Measurements from ENCODE around the gene PROSER3.
"Not testable (repeated sequence)": the region's sequence is repeated elsewhere in the genome, so short reads cannot be mapped to it uniquely, and the experiment has no call there.

The PROSER3 gene

DNA sequence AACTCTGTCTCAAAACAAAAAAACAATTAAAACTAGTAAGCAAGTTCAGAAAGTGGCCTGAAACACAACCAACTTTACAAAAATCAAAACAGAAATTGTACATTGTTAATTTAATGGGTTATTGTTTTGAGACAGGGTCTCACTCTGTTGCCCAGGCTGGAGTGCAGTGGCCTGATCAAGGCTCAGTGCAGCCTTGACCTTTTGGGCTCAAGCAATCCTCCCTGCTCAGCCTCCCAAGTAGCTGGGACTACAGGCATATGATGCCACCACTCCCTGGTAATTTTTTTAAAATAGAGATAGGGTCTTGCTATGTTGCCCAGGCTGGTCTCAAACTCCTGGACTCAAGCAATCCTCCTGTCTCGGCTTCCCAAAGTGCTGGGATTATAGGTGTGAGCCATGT, 37.6 kb downstream of the PROSER3 start:
- not testable (repeated sequence) for DNase-seq

DNA sequence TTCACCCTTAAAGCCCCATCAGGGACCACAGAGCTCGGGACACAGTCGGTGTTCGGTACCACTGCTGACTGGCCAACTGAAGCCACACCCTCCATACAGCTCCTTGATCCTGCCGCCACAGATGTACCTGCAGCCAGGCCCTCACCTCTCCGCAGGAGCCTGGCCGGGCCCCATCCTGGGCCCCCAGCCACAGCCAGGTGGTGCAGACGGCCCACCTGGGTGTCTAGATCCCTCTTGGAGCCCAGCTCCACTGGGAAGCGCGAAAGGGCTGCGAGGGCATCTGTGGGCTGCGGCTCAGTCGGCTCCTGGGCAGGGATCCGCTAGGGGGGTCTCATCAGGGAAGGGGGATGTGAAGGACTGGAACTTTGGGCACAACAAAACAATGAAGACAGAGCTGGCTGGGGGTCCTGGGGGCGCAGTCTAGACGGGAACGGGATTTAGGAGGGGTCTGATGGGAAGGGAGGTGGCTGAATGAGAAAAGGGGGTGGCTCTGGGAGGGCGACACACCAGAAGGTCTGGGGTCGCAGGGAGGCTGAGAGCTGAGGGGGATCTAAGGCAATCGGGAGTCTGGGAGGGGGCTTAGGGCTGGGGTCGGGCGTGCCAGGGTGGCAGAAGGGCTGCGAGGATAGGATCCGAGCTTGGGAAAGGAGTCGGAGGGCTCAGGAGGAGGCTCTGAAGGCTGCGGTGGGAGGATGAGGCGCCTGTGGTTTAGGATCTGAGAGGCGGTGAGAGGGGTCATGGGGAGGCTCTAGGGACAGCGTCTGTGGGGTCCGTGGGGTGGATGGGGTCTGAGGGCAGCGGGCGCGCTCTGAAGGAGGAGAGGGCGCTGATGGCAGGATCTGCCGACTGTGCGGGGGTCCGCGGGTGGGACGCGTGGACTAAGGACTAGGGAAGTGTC, 38.9 kb downstream of the PROSER3 start:
- no peak for DNase-seq

DNA sequence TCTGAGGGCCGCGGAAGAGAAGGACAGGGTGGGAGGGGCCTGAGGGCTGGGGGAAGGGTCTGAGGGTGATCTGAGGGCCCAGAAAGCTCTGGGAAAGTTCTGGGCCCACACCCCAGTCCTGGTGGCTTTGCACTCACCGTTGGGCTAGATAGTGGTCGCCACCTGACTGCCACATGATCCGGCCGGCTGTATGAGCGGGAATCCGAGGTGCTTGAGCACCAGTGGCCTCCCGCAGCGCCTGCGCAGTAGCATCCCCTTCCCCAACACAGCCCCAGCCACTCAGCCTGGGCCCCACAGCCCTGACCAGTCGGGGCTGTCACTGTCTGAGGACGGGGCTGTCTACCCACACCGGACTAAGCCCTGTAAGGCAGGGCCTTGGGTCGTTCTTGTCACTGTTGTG, 39.7 kb downstream of the PROSER3 start:
- no peak for DNase-seq

DNA sequence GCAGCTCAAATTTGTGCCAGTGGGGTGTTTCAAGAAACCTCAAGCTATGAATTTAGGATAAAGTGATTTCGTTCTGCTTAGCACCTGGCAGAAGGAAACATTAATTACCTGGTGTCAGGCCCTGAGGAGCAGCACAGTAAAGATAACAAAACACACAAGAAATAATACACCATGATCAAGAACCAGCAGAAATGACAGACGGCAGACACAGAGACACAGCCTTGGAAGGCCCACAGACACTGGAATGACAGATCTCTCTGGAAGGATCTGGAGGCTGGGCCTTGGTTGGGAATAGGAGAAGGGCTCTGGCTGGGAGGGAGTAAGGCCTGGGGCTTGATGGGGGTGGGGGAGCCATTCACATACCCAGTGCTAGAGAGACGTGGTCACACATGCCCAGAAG, 43.9 kb downstream of the PROSER3 start:
- DNase-seq: no peak

- DNase-seq: no peak
These were observed 47.6 kb downstream of the PROSER3 start for GRCh38 chr19:35805526-35806102.

DNA sequence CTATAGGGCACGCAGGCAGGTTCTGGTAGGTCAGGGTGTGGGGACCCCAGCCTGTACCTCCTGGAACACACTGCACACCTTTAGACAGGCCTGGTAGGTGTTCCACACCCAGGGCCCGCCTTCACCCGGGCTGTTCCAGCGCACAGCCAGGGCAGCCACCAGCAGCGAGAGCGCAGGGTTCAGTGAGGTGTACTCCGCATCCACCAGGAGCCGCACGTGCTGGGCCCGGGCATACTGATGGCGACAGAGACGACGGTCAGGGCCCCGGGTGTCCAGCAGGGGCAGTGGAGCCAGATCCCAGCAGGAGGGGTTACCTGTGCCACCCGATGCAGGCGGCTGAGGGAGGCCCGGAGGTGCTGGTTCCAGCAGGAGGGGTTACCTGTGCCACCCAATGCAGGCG, 48.6 kb downstream of the PROSER3 start:
- no peak for DNase-seq

DNA sequence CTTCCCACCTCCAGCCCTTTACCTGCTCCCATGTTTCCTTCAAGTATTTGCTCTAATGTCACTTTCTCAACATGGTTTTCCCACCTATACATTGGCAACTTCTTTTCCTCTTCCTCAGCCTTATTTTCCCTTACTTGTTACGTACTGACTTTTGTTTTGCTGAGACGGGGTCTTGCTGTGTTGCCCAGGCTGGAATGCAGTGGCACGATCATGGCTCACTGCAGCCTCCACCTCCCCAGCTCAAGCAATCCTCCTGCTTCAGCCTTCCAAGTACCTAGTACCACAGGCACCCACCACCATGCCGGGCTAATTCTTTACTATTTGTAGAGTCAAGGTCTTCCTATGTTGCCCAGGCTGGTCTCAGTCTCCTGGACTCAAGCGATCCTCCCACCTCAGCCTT, 49.7 kb downstream of the PROSER3 start:
- DNase-seq: no peak

DNA sequence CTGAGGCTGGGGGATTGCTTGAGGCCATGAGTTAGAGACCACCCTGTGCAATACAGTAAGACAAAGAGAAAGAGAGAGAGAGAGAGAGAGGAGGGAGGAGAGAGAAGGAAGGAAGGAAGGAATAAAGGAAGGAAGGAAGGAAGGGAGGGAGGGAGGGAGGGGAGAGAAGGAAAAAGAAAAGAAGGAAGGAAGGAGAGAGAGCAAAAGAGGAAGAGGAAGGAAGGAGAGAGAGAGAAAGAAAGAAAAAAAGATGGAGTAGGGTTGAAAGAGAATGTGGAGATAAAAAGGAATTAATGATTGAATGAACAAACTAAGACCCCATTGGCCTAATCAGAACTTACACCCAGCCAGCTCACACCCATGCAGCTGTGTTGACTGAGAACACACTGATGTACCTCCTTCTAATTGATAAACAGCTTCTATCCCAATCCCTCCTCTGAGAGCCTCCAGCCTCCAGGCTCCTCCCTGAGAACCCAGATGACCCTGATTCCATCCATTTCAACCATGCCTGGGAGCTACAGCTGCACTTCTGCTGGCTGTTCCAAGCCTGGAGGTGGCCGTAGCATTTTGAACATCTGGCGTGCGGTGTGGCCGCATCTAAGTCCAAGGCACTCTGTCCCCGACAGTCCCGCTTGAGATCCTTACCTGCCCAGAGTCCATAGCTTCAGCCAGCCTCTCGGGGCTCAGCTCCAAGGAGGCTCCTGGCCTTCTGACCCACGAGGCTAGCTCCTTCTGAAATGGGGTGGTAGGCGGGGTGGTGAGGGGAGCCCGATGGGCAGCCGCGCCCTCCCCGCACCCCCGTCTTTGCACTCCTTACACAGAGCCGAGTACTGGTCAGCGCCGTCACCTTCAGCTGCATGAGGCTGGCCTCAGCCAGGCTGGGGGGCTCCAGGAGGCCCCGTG, 53.6 kb downstream of the PROSER3 start:
- no peak for DNase-seq

DNA sequence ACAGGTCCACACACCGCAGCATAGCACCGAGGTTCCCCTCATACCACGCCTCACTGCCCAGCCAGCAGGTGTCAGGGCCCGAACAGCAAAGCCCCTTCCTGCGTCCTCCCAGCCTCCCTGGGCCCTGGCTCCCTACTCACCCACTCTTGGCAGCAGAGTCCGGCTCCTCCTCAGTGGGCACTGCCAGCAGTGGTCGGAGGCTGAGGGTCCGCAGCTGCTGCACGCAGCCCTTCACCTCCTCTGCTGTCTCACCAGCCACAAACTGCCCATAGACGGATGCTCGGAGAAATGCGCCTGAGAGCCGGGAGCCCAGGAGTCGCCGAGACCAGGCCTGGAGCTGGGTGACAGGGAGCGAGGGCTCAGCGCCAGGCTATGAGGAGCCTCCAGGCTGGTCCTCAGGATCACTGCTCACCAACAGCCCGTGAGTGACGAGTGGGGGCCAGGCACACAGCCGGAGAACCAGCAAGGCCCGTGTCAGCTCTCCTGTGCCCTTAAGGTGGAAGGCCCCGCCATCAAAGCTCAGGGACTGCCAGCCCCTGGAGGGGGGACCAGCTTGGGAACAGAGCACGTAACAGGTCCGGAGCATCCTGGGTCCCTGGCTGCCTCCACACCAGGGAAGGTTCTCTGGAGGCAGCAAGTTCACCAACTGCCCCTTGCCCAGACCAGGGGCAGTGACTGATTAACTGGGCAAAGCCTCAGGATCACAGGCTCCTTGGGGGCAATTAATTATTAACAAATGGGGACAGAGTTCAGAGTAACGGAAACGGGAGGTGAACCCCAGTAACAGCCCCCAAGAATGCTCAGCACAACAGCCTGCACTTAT, 54.5 kb downstream of the PROSER3 start, which contains the start of gene PRODH2:
TSS of gene PRODH2 (minus strand) at position 626 of the 823 bp plus-strand sequence. CDS start at position 586, 40 bp downstream.
- DNase-seq: no peak

DNA sequence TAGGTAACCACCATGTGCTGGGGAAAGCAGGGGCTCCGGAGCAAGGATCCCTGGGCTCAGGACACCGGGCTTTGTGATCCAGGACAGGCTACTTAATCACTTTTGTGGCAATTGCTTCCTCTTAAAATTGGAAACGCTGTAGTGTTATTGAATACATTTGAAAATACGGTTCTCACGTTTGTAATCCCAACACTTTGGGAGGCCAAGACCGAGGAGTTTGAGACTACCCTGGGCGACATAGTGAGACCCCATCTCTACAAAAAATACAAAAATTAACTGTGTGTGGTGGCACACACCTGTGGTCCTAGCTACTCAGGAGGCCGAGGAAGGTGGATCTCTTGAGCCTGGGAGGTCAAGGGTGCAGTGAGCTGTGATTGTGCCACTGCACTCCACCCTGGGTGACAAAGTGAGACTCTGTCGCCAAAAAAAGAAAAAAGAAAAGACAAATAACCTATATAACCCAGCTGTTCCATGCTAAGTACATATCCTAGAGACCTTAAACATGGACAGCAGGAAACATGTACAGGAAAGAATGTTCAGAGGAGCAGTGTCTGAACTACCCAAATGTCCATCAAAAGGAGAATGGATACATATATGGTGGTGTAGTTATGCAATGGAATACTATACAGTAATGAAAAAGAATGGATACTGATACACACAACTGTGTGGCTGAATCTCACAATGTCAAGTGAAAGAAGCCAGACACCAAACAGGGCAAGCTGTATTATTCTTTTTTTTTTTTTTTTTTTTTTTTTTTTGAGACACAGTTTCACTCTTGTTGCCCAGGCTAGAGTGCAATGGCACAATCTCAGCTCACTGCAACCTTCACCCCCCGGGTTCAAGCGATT, 55.3 kb downstream of the PROSER3 start:
- DNase-seq: no peak

- DNase-seq: no peak
These were observed 58.3 kb downstream of the PROSER3 start for GRCh38 chr19:35816262-35816661.

DNA sequence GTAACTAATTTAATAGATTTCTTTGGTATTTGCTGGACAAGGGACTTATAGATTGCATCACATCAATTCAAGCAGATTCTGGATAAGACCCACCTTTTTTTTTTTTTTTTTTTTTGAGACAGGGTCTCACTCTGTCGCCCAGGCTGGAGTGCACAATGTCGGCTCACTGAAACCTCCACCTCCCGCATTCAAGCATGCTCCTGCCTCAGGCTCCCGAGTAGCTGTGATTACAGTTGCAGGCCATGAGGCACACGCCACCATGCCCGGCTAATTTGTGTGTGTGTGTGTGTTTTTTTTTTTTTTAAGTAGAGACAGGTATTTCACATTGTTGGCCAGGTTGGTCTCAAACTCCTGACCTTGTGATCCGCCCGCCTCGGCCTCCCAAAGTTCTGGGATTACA, 58.9 kb downstream of the PROSER3 start:
- DNase-seq: no peak

DNA sequence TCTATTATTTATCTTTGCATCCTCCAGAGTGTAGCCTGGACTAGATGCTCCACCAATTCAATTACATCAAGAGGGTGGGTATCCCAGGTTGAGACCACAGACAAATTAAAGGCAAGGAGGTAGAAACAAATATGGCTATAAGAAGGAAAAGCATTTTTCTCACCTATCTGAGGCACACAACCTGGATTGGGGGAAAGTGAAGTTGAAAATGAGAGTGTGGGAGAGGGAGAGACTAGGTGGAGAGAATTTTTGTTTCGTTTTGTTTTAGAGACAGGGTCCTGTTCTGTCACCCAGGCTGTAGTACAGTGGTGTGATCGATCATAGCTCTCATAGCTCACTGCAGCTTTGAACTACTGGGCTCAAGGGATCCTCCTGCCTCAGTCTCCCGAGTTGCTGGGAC, 60.5 kb downstream of the PROSER3 start:
- DNase-seq: no peak
